HepG2 (cell line): Measurements from ENCODE around the gene GABRP. TPM values are rescaled to one million over a fixed set of nuclear protein-coding genes. Genes with fewer than 3 reads are reported as not detected.

ENCODE experiments used
- ATAC-seq: fragments of 200-7000 bp; cut with Tn5 transposase; 3 replicates; pipeline ENCODE4 v1.9.1; 2020; ENCODE audit warnings: mild to moderate bottlenecking, moderate library complexity
- BruUV-seq: library from RNA; stranded (reverse); fragments of 400-500 nt; replicated peaks from 2 replicates; lab custom pipeline; 2021; lab: Mats Ljungman, UMichigan
- CTCF ChIA-PET: fragments of 300-600 bp; formaldehyde crosslinking; extraction: SDS; loops from one replicate; lab custom pipeline; 2021; ENCODE audit warnings: low total read pairs, inconsistent platforms, low intra/inter-chr PET ratio; lab: Yijun Ruan, JAX
- POLR2A ChIA-PET: fragments of 350-600 bp; sonication (Branson Sonifier 250); formaldehyde crosslinking; loops from one replicate; lab custom pipeline; 2020; ENCODE audit warnings: antibody characterized with exemption, inconsistent platforms; lab: Yijun Ruan, JAX
- DNase-seq: peaks from one replicate; pipeline ENCODE4 v3.0.0-alpha.2; 2015; ENCODE audit warnings: low spot score
- FAIRE-seq: peaks from 3 replicates; lab custom pipeline; 2011; peaks lifted over from hg19 to GRCh38; lab: Jason Lieb, UNC
- H2AFZ ChIP-seq: one replicate; pipeline ENCODE4 v1.6.1; 2011; ENCODE audit warnings: low read length, inconsistent platforms
- H3K27ac ChIP-seq: fragments of 300-600 bp; 3 replicates; pipeline ENCODE4 v1.8.0; 2011; ENCODE audit warnings: mixed run types, mild to moderate bottlenecking, mixed read lengths, low read length, inconsistent platforms; ENCODE audit not compliant: insufficient read depth; ENCODE audit errors: extremely low read length
- H3K27me3 ChIP-seq, 2 experiments: fragments of 200-600 bp in 1 of 2; 2 replicates in 1 of 2; 3 replicates in 1 of 2; pipeline versions ENCODE4 v1.6.0 to v1.8.0; 2011; ENCODE audit warnings: low read length in 2 of 2, mild to moderate bottlenecking in 2 of 2, moderate library complexity in 2 of 2, inconsistent platforms in 1 of 2; ENCODE audit not compliant: insufficient read depth in 2 of 2, control insufficient read depth in 1 of 2
- H3K36me3 ChIP-seq, 2 experiments: fragments of 200-600 bp in 1 of 2; replicated peaks in 1 of 2; 2 replicates in 1 of 2; 3 replicates in 1 of 2; pipeline versions ENCODE4 v1.5.1 to v1.8.0; 2011; ENCODE audit warnings: low read length in 2 of 2, inconsistent platforms in 1 of 2; ENCODE audit not compliant: insufficient read depth in 2 of 2, control insufficient read depth in 1 of 2
- H3K4me1 ChIP-seq: 2 replicates; pipeline ENCODE4 v1.5.1; 2012; ENCODE audit warnings: low read length, inconsistent platforms; ENCODE audit not compliant: insufficient read depth
- H3K4me2 ChIP-seq: 2 replicates; pipeline ENCODE4 v1.6.0; 2011; ENCODE audit warnings: low read depth, low read length, inconsistent platforms
- H3K4me3 ChIP-seq, 3 experiments: fragments of 200-600 bp in 1 of 3; sonication (generic), shearing (Covaris generic) in 1 of 3; replicated peaks in 1 of 3; 2 replicates each; pipeline ENCODE4 v1.5.1; 2011 to 2016; ENCODE audit warnings: low read length in 3 of 3, inconsistent platforms in 2 of 3, low read depth in 2 of 3, mild to moderate bottlenecking in 2 of 3, control low read depth in 1 of 3, mixed read lengths in 1 of 3; ENCODE audit not compliant: insufficient read depth in 1 of 3
- H3K79me2 ChIP-seq: one replicate; pipeline ENCODE4 v1.6.1; 2011; ENCODE audit warnings: low read length, inconsistent platforms; ENCODE audit not compliant: insufficient read depth
- H3K9ac ChIP-seq: 2 replicates; pipeline ENCODE4 v1.6.0; 2011; ENCODE audit warnings: mild to moderate bottlenecking, low read depth, low read length, inconsistent platforms; ENCODE audit not compliant: insufficient read depth
- H3K9me3 ChIP-seq: 2 replicates; pipeline ENCODE4 v1.5.1; 2012; ENCODE audit warnings: mild to moderate bottlenecking, low read length
- H4K20me1 ChIP-seq: 2 replicates; pipeline ENCODE4 v1.6.0; 2011; ENCODE audit warnings: inconsistent platforms, mild to moderate bottlenecking, low read length, moderate library complexity; ENCODE audit not compliant: insufficient read depth
- ATRX ChIP-seq: sonication (generic); formaldehyde crosslinking; IDR thresholded peaks from 2 replicates; pipeline ENCODE4 v1.4.0; 2020; ENCODE audit warnings: missing genetic modification reagents, borderline replicate concordance
- DZIP1 ChIP-seq: sonication (generic); formaldehyde crosslinking; IDR thresholded peaks from 2 replicates; pipeline ENCODE4 v1.5.0; 2020; ENCODE audit warnings: mild to moderate bottlenecking, missing genetic modification reagents
- FOXO1 ChIP-seq: sonication (generic); formaldehyde crosslinking; IDR thresholded peaks from 2 replicates; pipeline ENCODE4 v1.4.0; 2020; ENCODE audit warnings: missing genetic modification reagents
- HMGXB4 ChIP-seq, 2 experiments: sonication (generic) in 1 of 2; formaldehyde crosslinking in 1 of 2; IDR thresholded peaks; 2 replicates each; pipeline versions ENCODE4 v1.4.0 to v1.6.1; 2018 to 2020; ENCODE audit warnings: missing genetic modification reagents in 2 of 2, borderline replicate concordance in 1 of 2, low read depth in 1 of 2, mild to moderate bottlenecking in 1 of 2, missing biosample characterization in 1 of 2
- HNRNPK ChIP-seq: fragments of 200-400 bp; formaldehyde crosslinking; IDR thresholded peaks from 2 replicates; pipeline ENCODE4 v1.6.1; 2018; ENCODE audit warnings: low read length, low read depth, moderate library complexity, mild to moderate bottlenecking; ENCODE audit not compliant: poor library complexity, severe bottlenecking
- KAT7 ChIP-seq: IDR thresholded peaks from 2 replicates; pipeline ENCODE4 v1.6.1; 2018; ENCODE audit warnings: borderline replicate concordance, missing compliant biosample characterization
- REST ChIP-seq, 2 experiments: IDR thresholded peaks; 2 replicates each; pipeline ENCODE4 v1.6.1; 2011 to 2012; ENCODE audit warnings: low read length in 2 of 2, borderline replicate concordance in 1 of 2, low read depth in 1 of 2, mild to moderate bottlenecking in 1 of 2, moderate library complexity in 1 of 2
- ZHX1 ChIP-seq: sonication (generic); formaldehyde crosslinking; IDR thresholded peaks from 2 replicates; pipeline ENCODE4 v1.8.1; 2022; ENCODE audit warnings: low read depth, mild to moderate bottlenecking, missing genetic modification reagents
- ZNF792 ChIP-seq: IDR thresholded peaks from 2 replicates; pipeline ENCODE4 v1.6.1; 2016
- WGBS: methylation state at CpG from one replicate; pipeline ENCODE4 v1.1.6; 2017; ENCODE audit warnings: low lambda C conversion rate; 5-methylcytosine and 5-hydroxymethylcytosine counted together
- in situ Hi-C: cut with HindIII; loops from 2 replicates; pipeline ENCODE4 v1.10.0; 2017; ENCODE audit warnings: low pct_unique_long_range_greater_than_20kb; ENCODE audit not compliant: extremely low pct_ligation_motif_present
- intact Hi-C: fragments of 100-400 bp; cut with micrococcal nuclease; formaldehyde crosslinking; loops from one replicate; pipeline ENCODE4 v1.10.0; 2022; ENCODE audit not compliant: unreplicated experiment
- polyA plus RNA-seq, 8 experiments: library from polyadenylated mRNA; depleted of rRNA in 3 of 8; stranded (reverse) in 7 of 8; unstranded in 1 of 8; fragments of >200 nt; fragmentation: Illumina TruSeq in 4 of 8; extraction: Trizol in 4 of 8; gene quantifications; 2 replicates each; pipeline versions ENCODE4 v1.2.1 to v1.2.3, GENCODE V29; 2011 to 2016; ENCODE audit warnings: low read depth in 4 of 8, missing spikeins in 1 of 8, mixed read lengths in 1 of 8; ENCODE audit not compliant: insufficient read depth in 1 of 8
- total RNA-seq, 5 experiments: library from RNA; depleted of rRNA; stranded (reverse); fragments of >200 nt; fragmentation: Illumina TruSeq; extraction: Trizol; gene quantifications; 2 replicates each; pipeline ENCODE4 v1.2.3, GENCODE V29; 2016; ENCODE audit warnings: low read depth in 1 of 5

GABRP gene
- total and polyA plus RNA-seq, 2 of the 13 experiments (the other 11 are each of a cell fraction or from before 2014, with no cell fraction given): not detected

- TF ChIP-seq ZHX1 (CRISPR knock-in tag): no peak
Observed at GRCh38 chr5:170749911-170750431, 33.6 kb upstream of the GABRP start (continued).

GRCh38 chr5:170750791-170751190 is 32.7 kb upstream of the GABRP start:
- POLR2A ChIA-PET: no interaction called here
- CTCF ChIA-PET: no interaction called here
- no peak for DNase-seq
- ATAC-seq: no peak
- intact Hi-C loops: no loop called here
- no peak overlapping the region for H3K4me2 ChIP-seq
- no TSS peak for BruUV-seq
- no peaks in the 10 kb centered on the region for H3K4me1 ChIP-seq
- no peak for FAIRE-seq
- H3K36me3 ChIP-seq: no peaks in the 10 kb centered on the region
- peaks cover 0 to 14% of the 10 kb centered on the region in 2 experiments; a peak in 2 of 5 replicates for H3K27me3 ChIP-seq
- H3K9me3 ChIP-seq: no peaks in the 10 kb centered on the region
- no peaks in the 10 kb centered on the region for H3K79me2 ChIP-seq
- no peak overlapping the region for H3K27ac ChIP-seq
- in situ Hi-C loops: no loop called here
- no peak overlapping the region for H3K4me3 ChIP-seq
- WGBS: 22% methylated on average over 6 of the region's 6 CpGs
- H3K9ac ChIP-seq: no peak overlapping the region
- no peaks in the 10 kb centered on the region for H4K20me1 ChIP-seq
- H2AFZ ChIP-seq: no peak overlapping the region
- TF ChIP-seq FOXO1 (CRISPR knock-in tag) (no peak), KAT7 (CRISPR knock-in tag) (no peak), ATRX (CRISPR knock-in tag) (no peak), HNRNPK (no peak), DZIP1 (no peak), REST (IDR thresholded peaks at IDR 0.05; ENCODE audit: borderline replicate concordance in 1 of 2, low read depth in 1 of 2, low read length in 2 of 2) (no peak), ZNF792 (CRISPR knock-in tag) (no peak), HMGXB4 (CRISPR knock-in tag; IDR thresholded peaks at IDR 0.05; ENCODE audit: borderline replicate concordance in 1 of 2, low read depth in 1 of 2) (no peak)
